Embryonic facial prominence (tissue), 1 donor: ENCODE data around the gene RRP9.

Source experiments
- DNase-seq: peaks from one replicate; pipeline ENCODE4 v3.0.0-alpha.2; 2016; ENCODE audit errors: extremely low spot score

Gene RRP9

DNA sequence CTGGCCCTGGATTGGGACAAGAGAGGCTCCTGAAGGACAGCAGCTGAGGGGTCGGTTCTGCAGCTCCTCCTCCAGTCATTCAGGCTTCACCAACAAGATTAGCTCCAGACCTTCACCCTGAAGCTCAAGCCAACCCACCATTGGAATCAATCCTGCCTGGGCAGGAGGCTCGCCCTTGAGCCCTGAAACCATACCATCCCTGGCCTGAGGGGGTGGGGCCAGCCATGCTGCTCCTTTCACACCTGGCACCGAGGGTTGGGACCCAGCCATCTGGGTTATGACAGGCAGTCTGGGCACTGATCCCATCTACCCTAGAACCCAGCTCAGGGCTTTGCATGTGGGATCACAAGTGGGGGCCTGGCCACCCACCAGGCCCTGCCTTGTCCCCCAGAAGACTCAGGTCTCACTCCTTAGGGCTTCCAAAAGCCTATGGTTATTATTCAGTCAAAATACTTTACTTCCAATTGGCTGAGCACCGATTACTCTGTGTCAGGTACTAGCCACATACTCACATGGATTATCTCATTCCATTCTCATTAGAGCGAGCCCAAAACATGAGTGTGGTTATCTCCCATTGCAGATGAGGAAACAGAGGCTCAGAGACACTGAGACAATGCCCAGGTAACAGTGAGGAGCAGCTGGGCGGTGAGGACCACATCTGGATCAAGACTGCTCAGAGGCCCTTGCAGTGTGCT, 29.0 kb upstream of the RRP9 start:
- no peak for DNase-seq

DNA sequence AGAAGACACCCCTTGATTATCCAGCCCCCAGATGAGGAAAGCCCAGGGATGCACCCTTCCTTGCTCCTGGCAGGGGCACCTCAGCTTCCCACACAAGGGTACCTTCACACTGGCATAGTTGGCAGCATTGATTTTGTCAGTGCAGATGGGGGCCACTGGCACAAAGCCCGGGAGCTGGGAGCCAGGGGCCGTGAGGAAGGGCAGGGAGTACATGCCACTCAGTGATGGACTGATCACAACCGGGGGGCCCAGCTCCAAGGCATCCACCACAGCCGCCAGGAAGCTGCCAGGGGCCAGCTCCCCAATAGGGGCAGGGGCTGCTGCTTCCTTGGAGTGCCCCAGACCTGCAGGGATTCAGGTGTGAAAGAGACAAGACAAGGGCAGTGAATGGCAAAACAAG, 28.1 kb upstream of the RRP9 start:
- no peak for DNase-seq

DNA sequence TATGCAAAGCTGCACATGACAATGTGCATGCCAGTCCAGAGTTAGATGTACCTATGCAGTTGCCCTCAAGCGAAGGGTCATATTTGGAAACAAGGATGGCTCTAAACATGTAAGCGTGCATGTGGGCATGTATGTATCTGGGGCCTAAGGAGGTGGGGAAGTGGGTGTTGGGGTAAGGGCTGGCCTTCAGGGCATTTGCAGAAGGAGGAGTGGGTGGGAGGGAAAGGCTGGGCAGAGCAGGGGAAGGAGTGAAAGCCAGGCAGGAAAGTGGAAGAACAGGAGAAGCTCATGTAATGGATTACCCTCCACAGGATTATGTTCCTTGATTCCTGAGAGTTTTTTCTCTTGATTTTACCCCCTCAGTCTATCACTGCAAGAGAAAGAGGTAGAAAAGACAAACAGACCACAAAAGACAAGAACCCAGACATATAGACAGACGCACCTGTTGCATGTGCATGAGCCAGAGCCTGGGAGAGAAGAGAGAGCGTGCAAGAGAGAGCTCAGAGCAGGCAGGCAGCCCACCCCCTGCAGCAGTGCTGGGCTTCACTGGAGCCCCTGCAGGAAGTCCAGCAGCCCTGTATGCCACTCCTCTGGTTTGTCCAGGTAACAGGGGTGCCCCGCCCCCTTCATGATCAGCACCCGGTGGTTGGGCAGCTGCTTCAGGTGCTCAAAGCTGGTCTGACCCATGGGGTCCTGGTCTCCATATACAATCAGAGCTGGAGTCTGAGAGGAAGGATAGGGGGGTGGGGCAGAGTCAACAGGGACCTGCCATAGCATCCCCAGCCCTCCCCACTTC, 27.4 kb upstream of the RRP9 start:
- DNase-seq, result no peak

DNA sequence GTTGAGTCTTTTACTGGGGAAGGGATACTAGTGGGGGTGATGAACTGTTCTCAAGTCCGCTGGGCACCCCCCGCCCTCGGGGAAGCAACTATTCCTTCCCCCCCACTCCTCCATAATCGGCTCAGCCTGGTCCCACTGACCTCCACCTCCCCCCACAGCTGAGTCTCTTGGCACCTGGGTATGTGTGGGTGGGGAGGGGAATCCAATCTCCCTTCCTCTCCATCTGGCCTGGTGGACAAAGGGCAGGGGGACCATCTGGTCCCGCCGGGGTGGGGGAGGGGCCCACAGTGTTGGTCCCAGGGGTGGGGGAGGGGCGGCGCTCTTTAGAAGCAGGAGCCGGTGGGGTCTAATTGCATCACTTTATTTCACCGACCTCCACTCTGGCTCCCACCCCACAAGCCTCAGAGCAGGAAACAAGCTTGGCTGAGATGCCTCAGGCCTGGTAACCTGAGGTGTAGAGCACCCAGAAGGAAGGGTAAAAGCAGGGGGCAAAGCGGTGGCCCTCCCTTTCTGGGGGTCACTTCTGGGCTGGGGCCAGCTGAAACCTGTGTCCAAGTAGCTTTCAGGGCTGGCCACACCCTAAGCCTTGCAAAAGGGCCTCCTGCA, 26.6 kb upstream of the RRP9 start:
- DNase-seq, result no peak

DNA sequence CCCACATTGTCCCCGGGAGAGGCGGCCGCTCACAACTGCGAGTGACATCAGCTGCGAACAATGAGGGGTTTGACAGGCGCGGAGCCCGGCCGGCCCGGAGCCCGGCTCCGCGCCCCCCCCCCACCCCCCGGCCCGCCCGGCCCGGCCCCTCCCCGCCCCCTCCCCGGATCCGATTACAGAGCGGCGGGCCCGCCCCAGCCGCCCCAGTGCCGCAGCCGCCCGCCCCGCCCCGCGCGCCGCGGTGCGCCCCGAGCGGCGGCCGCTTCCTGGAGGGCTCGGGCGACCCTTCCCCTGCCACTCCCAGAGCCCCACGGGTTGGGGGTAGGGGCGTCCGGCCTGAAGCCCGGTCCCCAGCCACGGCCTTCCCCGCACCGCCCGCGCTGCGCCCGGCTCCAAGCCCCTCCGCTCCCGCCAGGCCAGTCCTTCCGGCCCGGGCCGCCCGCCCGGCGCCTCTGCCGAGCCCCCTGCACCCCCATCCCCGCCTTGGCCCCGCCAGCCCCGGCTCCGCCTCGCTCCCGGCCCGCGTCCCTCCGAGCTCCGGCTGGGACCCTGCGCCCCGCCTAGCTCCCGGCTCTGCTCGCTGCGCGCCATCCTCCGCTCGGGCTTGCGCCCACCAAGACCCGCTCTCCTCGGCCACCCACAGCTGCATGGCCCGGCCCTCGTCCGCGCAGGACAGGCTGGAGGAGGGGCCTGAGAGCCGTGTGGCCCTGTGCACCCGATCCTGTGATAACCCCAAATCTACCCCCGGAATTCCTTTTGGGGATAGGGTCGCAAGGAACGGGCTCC, 25.9 kb upstream of the RRP9 start, which contains the start of gene PCBP4:
TSS of gene PCBP4 (minus strand) at position 71 of the 786 bp plus-strand sequence. CDS start 6,214 bp downstream, outside the sequence.
- DNase-seq, result no peak

DNA sequence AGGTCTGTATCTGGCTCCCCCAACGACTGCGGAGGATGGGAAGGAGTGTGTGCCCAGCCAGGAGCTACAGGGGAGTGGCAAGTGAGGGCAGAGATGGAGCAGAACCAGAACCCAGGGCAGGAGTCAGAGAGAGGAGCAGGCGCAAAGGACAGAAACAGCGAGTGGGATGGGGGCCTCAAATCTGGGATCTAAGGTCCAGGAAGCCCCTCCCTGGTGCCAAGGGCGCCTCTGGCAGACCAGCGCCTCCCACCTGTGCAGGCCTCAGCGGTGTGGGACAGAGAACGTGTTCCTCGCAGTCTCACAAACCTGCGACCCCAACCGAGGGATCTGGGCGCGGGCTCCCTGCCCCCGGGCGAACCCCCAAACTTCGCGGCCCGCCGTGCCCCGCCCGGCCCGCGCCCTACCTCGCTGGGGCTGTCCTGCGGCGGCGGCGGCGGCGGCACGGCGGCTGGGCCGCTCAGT, 25.2 kb upstream of the RRP9 start:
- DNase-seq, result no peak

DNA sequence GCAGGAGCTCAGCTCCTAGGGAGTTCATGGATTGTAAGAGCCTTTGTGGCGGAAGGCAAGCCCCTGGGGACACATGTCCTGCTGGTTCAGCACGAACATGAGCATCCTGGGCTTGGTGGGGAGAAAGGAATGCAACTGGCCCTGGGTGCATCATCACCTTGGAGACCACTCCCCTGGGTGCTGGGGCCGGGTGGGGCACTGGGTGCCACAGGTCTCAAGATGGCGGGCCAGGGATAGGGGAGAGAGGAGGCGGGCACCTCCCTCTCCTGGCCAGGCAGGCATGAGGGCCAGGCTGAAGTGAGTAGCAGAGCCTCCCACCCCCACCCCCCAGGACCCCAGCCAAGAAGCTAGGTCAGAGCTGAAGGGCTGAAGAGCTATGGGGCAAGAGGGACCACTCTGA, 24.8 kb upstream of the RRP9 start:
- DNase-seq, result no peak

DNA sequence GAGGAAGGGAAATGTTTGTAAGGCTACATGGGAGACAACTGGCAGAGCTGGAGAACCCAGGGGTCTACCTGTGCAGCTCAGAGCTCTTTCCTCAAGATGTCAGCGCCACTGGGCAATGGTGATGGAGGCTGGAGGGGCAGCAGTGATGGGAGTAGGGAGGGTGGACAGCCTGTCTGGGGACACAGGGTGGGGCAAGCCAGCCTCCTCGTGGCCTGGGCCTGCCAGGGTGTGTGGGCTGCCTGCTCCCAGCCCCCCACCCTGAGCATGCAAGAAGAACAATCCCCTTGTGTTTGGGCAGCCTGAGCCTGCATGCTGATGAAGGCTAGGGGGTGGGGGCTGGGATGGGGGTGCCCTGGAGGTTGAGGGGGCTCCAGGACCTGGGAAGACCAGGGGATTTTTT, 24.3 kb upstream of the RRP9 start:
- DNase-seq, result no peak

DNA sequence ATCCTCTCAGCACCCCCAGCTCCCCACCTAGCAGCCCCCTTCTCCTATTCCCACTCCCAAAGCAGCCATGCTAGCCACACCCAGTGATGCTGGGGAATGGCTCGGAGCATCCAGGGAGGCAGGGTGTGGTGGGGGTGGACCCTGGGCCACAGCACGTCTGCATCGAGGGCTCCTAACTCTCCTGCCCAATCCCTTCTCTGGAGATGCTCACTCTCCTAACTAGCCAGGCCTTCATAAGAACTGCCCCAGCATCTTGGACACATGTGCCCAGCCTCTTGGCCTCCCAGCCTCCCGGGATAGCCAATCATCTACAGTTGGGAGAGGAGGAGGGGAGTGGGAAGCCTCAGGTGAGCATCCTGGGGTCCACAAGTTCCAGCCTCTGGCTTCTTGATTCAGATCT, 22.8 kb upstream of the RRP9 start:
- DNase-seq, result no peak

DNA sequence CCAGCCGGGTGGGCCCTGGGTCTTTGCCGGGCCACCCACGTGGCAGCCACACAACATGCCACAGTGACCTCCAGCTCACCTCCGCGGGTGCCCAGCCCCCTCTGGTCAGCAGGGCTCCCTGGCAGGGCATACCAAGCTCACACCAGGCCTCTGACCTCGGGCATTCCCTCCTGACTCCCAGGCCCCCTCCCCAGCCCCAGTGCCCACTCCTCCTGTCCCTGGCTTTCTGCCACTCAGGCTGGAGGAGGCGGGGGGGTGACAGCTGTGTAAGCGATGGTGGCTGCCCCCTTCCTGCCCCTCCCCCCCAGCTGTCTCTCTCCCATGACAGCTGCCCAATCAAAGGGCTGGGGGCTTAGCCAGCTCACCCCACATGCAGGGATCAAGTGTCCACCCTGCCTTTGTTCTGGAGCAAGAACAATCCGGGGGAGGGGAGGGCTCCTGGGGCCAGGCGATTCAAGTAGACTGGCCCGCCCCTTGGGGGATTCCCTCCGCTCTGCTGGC, 22.3 kb upstream of the RRP9 start:
- DNase-seq, result no peak

DNA sequence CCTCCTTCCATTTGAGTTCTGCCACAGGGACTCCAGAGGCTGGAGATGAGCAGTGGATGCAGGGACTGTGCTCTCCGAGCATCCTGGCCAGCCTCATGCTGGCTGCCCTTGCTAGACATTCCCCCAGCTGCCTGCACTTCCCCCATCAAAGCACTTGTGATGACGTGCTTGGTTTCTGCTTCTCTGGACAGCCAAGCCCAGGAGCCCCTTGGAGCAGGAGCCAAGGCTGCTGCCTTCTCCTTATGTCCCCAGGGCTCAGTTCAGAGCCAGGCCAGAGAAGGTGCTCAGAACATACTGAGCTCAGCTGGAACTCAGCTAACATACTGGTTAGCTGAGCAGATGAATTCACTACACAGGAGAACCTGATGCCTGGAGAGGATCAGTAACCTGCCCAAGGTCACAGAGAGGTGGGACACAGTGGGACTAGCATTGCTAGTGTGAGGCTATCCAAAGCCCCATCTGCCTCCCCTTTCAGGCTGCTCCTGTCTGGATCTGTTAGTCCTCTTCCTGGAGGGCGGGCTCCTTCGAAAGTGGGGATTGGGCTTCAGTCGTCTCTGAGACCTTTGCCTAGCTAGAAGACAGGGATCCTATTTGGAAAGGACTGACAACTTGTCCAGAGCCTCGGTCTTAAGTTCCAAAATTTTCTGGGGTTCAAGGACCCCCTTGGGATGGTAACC, 21.3 kb upstream of the RRP9 start:
- no peak for DNase-seq

DNA sequence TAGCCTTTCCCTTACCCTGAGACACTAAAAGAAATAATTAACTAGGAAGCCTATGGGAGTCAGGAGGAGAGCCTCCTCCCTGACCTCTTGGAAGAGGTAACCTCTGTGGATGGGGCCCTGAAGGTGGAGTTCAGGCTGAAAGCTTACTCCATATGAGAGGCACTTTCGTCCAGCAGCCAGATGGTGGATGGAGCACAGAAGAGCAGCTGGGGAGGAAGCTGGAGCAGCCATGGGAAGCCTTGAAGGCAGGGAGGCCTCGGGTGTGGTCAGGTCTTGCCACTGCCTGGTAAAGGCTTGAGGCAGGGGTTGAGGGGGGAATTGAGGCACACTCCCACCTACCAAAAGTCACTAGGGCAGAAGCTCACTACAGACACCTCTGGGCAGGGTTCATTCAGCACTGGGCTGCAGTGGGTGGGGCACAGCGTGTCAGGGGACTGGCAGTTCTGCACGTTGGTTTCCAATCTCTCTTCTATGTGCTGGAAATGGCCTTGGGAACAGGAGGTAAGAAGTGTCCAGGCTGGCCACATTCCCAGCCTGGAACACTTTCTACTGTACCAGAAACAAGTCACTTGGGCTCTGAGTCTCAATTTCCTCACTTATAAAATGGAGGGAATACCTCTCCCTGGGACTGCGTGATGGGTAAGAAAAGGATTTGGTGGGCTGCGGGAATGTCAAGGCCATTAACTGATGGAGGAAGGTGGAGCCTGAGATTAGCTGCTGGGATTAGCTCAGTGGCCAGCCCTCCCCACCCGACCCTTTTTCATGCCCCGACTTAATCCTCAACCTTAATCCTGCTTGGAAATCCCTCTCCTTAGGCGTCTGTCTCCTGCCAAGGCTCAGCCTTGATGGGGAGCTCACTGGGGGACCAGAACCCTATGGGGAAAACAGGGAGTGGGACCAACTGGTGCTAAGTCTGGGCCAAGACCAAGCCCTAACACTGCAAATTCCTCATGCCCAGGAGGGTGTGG, 20.2 kb upstream of the RRP9 start:
- no peak for DNase-seq

DNA sequence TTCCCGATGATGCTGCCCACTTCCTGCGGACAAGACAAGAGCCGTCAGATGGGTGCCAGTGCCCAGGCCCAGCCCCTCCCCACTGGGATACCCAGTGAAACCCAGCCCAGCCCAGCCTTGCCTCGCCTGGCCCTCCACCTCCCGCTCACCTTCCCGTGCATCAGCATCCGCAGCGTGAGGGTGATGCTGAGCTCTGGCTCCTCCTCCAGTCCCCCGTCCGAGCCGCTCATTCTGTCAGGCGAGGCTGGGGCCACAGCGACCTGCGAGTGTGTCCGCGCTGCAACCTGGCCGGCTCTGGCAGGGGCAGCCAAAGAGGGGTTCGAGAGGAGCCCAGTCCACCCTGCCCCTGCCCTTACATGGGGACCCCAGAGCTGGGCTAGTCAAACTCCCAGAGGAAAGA, 19.3 kb upstream of the RRP9 start:
- no peak for DNase-seq

DNA sequence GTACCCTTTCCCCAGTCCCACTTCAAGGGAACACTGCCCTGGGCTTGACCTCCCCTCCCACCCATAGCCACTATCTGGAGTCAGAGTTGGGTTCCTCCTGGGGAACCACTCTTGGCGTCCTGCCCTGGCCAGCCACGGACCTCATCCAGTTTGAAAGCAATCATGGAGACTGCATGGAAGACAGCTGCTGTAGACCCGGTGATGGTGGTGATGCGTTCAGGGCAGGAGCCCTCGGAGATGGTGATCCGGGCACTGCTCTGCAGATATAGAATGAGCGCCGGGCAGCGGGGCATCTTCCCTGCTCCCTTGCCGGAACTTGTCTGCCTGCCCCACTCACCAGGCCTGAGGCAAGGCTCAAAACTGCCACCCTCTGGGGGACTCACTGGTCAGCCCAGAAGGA, 18.7 kb upstream of the RRP9 start:
- DNase-seq, result no peak

DNA sequence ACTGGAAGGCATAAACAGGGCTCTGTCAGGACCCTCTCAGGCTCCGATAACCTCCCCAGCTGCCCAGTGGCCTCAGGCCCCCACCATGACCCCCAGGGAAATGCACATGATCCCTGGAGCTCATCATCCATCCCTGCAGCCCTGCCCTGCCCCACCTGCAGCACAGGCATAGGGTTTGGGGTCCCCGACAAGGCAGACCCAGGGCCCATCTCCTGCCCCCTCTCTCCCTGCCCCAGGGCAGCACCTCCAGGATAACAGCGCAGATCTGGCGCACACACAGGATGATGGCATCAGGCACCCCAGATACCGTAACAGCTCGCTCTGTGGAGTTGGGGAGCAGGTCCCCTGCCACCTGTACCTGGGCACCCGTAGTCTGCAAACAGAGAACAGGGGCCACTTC, 17.9 kb upstream of the RRP9 start:
- no peak for DNase-seq

DNA sequence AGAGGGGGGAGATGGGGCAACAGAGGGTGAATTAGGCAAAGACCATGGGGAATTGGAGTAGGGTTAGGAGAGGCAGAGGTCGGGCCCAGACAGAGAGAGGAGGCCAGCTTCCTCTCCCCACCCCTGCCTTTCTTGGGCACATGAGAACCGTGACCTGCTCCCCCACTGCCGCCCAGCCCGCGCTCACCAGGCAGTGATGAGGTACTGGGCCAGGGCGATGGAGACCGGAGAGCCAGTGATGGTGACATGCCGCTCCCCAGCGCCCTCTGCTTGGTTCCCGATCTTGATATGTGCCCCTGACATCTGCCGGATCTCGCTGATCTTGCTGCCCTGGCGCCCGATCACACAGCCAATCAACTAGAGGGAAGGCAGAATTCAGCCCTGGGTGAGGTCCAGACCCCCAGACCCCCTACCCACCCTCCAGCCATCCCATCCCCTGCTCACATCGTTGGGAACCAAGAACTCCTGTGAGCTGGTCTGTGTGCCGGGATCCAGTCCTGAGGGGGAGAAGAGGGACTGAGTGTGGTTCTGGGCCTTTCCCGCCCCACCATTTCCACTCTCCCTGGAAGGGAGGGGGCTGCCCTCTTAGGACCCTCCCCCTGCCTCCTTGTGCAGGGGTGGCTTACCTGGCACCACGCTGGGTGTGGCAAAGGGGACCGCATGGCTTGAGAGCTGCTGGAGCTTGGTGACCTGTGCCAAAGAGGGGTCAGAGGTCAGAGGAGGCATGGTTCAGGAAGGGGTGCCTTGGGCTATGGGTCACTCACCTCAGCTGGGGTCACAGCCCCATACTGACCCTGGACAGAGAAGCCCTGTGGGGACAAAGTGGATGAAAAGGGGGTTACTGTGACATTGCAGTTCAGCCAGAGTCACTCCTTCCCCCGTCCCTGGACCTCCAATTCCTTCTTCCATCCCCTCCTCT, 17.2 kb upstream of the RRP9 start:
- no peak for DNase-seq

DNA sequence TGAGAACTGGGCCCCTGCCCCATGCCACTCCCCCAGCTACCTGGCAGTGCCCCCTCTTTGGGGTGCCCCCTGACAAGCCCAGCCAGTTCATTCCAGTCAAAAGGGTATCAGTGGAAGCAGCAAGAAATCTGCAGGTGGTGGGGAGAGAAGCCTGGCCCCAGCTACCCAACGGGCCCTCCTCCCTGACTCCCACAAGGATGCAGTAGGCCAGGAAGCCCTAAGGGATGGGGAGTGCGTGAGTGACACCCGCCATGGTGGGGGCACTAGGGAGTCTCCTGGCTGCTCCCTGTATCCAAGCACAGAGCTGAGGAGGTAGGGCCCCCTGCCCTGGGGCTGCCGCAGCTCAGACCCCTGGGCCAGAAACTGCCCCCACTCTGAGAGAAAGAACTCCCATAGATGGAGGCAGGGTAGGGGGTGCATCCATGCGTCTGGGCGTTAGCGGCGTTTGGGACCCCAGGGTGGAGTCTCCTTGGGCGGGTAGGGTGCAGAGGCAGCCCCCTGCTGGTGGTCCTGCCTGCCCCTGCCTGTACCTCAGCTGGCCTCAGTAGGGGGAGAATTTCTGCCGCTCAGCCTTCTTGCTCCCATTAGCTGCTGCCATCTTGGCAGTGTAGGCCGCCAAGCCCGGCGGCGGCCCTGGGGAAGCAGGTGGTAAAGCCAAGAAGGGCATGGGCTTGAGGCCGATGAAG, 16.0 kb upstream of the RRP9 start:
- no peak for DNase-seq
